ENCODE measurements around the gene PCDHA8.
"Not testable (repeated sequence)": the region's sequence is repeated elsewhere in the genome, so short reads cannot be mapped to it uniquely, and the experiment has no call there.

The PCDHA8 gene

DNA sequence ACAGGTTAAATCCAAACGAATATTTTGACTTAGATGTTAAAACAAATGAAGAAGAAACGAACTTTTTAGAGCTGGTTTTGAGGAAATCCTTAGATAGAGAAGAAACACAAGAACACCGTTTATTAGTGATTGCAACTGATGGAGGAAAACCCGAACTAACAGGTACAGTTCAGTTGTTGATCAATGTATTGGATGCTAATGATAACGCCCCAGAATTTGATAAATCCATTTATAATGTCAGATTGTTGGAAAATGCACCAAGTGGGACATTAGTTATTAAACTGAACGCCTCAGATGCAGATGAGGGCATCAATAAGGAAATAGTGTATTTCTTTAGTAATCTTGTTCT, 18.7 kb upstream of the PCDHA8 start:
- no peak for DNase-seq (ENCODE audit: low read depth)
- TF ChIP-seq, protein P1, sequence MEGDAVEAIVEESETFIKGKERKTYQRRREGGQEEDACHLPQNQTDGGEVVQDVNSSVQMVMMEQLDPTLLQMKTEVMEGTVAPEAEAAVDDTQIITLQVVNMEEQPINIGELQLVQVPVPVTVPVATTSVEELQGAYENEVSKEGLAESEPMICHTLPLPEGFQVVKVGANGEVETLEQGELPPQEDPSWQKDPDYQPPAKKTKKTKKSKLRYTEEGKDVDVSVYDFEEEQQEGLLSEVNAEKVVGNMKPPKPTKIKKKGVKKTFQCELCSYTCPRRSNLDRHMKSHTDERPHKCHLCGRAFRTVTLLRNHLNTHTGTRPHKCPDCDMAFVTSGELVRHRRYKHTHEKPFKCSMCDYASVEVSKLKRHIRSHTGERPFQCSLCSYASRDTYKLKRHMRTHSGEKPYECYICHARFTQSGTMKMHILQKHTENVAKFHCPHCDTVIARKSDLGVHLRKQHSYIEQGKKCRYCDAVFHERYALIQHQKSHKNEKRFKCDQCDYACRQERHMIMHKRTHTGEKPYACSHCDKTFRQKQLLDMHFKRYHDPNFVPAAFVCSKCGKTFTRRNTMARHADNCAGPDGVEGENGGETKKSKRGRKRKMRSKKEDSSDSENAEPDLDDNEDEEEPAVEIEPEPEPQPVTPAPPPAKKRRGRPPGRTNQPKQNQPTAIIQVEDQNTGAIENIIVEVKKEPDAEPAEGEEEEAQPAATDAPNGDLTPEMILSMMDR (IDR thresholded peaks at IDR 0.05; ENCODE audit: control insufficient read depth, insufficient read depth, low read depth, low read length, missing control alignments): no peak
- no peak overlapping the region for H3K4me3 ChIP-seq (ENCODE audit: control insufficient read depth, low read depth, low read length)

DNA sequence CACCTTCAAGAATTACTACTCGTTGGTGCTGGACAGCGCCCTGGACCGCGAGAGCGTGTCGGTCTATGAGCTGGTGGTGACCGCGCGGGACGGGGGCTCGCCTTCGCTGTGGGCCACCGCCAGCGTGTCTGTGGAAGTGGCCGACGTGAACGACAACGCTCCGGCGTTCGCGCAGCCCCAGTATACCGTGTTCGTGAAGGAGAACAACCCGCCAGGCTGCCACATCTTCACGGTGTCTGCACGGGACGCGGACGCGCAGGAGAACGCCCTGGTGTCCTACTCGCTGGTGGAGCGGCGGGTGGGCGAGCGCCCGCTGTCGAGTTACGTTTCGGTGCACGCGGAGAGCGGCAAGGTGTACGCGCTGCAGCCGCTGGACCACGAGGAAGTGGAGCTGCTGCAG, 18.0 kb upstream of the PCDHA8 start:
- not testable (repeated sequence) for DNase-seq (ENCODE audit: low read depth)

DNA sequence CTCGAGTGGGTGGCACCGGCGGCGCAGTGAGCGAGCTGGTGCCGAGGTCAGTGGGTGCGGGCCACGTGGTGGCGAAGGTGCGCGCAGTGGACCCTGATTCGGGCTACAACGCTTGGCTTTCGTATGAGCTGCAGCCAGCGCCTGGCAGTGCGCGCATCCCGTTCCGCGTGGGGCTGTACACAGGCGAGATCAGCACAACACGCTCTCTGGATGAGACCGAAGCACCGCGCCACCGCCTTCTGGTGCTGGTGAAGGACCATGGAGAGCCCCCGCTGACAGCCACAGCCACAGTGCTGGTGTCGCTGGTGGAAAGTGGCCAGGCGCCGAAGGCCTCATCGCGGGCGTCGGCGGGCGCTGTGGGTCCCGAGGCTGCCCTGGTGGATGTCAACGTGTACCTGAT, 17.5 kb upstream of the PCDHA8 start:
- TF ChIP-seq, protein P1 (IDR thresholded peaks at IDR 0.05; ENCODE audit: control insufficient read depth, insufficient read depth, low read depth, low read length, missing control alignments): no peak
- H3K4me3 ChIP-seq (ENCODE audit: control insufficient read depth, low read depth, low read length): no peak overlapping the region
- DNase-seq (ENCODE audit: low read depth): no peak

More for the DNA sequence above, 18.0 kb upstream of the PCDHA8 start:
- H3K4me3 ChIP-seq (ENCODE audit: control insufficient read depth, low read depth, low read length): not testable (repeated sequence)

DNA sequence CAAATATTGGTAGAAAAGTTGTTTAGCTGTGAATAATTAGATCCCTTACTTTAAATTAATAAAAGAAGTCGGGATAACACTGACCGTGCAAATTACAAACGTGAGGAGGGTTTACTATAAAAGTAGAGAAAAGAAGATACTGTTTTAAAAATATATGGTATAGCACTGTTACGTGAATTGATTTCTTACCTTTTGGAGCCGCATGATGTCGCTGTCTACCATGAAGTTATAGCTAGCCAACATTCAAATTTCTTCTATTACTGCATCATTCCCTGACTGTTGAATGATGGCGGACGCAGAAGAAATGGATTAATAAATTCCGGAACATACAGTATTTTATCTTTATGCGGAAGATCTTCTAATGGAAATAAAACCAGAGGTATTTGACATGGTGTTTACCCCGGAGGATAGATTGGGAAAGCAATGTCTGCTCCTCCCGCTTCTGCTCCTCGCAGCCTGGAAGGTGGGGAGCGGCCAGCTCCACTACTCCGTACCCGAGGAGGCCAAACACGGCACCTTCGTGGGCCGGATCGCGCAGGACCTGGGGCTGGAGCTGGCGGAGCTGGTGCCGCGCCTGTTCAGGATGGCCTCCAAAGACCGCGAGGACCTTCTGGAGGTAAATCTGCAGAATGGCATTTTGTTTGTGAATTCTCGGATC, 13.2 kb upstream of the PCDHA8 start, which contains the start of gene PCDHA6:
TSS of gene PCDHA6 (plus strand) at position 257 of the 658 bp plus-strand sequence. CDS start at position 389, 132 bp downstream.
- no peak for DNase-seq (ENCODE audit: low read depth)
- TF ChIP-seq, protein P1 (IDR thresholded peaks at IDR 0.05; ENCODE audit: control insufficient read depth, insufficient read depth, low read depth, low read length, missing control alignments): peak; percentile 49

DNA sequence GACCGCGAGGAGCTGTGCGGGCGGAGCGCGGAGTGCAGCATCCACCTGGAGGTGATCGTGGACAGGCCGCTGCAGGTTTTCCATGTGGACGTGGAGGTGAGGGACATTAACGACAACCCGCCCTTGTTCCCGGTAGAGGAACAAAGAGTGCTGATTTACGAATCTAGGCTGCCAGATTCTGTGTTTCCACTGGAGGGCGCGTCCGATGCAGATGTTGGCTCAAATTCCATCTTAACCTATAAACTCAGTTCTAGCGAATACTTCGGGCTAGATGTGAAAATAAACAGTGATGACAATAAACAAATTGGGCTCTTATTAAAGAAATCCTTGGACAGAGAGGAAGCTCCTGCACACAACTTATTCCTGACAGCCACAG, 12.6 kb upstream of the PCDHA8 start:
- H3K4me3 ChIP-seq (ENCODE audit: control insufficient read depth, low read depth, low read length): peak overlapping the region; percentile 41
- no peak for DNase-seq (ENCODE audit: low read depth)
- TF ChIP-seq, protein P1 (IDR thresholded peaks at IDR 0.05; ENCODE audit: control insufficient read depth, insufficient read depth, low read depth, low read length, missing control alignments): peak; percentile 32

More for the DNA sequence above, 13.2 kb upstream of the PCDHA8 start, which contains the start of gene PCDHA6:
- H3K4me3 ChIP-seq (ENCODE audit: control insufficient read depth, low read depth, low read length): peak within 1 kb of the TSS; percentile 41

DNA sequence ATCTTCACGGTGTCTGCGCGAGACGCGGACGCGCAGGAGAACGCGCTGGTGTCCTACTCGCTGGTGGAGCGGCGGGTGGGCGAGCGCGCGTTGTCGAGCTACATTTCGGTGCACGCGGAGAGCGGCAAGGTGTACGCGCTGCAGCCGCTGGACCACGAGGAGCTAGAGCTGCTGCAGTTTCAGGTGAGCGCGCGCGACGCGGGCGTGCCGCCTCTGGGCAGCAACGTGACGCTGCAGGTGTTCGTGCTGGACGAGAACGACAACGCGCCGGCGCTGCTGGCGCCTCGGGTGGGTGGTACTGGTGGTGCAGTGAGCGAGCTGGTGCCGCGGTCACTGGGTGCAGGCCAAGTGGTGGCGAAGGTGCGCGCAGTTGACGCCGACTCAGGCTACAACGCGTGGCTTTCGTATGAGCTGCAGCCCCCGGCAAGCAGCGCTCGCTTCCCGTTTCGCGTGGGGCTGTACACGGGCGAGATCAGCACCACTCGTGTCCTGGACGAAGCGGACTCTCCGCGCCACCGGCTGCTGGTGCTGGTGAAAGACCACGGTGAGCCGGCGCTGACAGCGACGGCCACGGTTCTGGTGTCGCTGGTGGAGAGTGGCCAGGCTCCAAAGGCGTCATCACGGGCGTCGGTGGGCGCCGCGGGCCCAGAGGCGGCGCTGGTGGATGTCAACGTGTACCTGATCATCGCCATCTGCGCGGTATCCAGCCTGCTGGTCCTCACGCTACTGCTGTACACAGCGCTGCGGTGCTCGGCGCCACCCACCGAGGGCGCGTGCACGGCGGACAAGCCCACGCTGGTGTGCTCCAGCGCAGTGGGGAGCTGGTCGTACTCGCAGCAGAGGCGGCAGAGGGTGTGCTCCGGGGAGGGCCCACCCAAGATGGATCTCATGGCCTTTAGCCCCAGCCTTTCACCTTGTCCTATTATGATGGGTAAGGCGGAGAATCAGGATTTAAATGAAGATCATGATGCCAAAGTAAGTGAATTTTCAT, 11.2 kb upstream of the PCDHA8 start:
- H3K4me3 ChIP-seq (ENCODE audit: control insufficient read depth, low read depth, low read length); DNase-seq (ENCODE audit: low read depth): not testable (repeated sequence)

DNA sequence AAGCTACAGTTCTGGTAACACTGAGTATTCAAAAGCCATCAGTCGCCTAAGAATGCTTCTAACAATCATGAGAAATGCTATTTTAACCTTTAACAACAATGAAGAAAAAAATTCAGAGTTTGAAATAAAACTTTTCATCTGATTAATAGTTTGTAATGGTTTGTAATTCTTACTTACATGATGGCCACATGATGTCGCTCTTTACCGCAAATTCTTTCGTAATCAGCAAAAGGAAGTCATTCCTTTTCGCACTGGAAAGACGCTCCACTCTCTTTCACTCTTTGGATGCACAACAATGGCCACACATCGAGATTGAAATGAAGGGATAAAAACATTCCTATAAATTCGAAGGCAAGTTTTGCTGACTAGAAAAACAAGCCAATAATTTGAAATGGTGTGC, 7.0 kb upstream of the PCDHA8 start, which contains the start of gene PCDHA7:
TSS of gene PCDHA7 (plus strand) at position 277 of the 400 bp plus-strand sequence. CDS start at position 392, 115 bp downstream.
- no peak for DNase-seq (ENCODE audit: low read depth)
- peak within 1 kb of the TSS; percentile 24 for H3K4me3 ChIP-seq (ENCODE audit: control insufficient read depth, low read depth, low read length)
- TF ChIP-seq, protein P1 (IDR thresholded peaks at IDR 0.05; ENCODE audit: control insufficient read depth, insufficient read depth, low read depth, low read length, missing control alignments): no peak

DNA sequence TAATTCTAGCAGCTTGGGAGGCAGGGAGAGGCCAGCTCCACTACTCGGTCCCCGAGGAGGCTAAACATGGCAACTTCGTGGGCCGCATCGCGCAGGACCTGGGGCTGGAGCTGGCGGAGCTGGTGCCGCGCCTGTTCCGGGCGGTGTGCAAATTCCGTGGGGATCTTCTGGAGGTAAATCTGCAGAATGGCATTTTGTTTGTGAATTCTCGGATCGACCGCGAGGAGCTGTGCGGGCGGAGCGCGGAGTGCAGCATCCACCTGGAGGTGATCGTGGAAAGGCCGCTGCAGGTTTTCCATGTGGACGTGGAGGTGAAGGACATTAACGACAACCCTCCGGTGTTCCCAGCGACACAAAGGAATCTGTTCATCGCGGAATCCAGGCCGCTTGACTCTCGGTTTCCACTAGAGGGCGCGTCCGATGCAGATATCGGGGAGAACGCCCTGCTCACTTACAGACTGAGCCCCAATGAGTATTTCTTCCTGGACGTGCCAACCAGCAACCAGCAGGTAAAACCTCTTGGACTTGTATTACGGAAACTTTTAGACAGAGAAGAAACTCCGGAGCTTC, 6.5 kb upstream of the PCDHA8 start:
- peak overlapping the region; percentile 24 for H3K4me3 ChIP-seq (ENCODE audit: control insufficient read depth, low read depth, low read length)
- not testable (repeated sequence) for DNase-seq (ENCODE audit: low read depth)

All from AG09309 (cell line).